CD8-positive, alpha-beta memory T cell (primary cell): ENCODE measurements around the gene SLC22A7. TPM values are rescaled to one million over a fixed set of nuclear protein-coding genes. Genes with fewer than 3 reads are reported as not detected.
"Not testable (repeated sequence)": the region's sequence is repeated elsewhere in the genome, so short reads cannot be mapped to it uniquely, and the experiment has no call there.

Experiments used
- CTCF ChIA-PET: fragments of 350-600 bp; sonication (Branson Sonifier 250); formaldehyde crosslinking; loops from one replicate; lab custom pipeline; 2021; ENCODE audit warnings: antibody characterized with exemption; lab: Charles Lee
- POLR2A ChIA-PET: fragments of 350-600 bp; sonication (Branson Sonifier 250); formaldehyde crosslinking; loops from one replicate; lab custom pipeline; 2021; ENCODE audit warnings: antibody characterized with exemption; lab: Charles Lee
- DNase-seq, 5 donors: peaks; one replicate each; pipeline versions ENCODE4 v3.0.0 to v3.0.0-alpha.2; 2020 to 2022; ENCODE audit warnings: mixed read lengths in 1 of 5
- H3K27ac ChIP-seq: one replicate; pipeline ENCODE4 v1.7.0; 2013; ENCODE audit warnings: low read depth, mild to moderate bottlenecking, low read length, moderate library complexity
- H3K27me3 ChIP-seq: 2 replicates; pipeline ENCODE4 v1.7.0; 2013; ENCODE audit warnings: low read length, mild to moderate bottlenecking; ENCODE audit not compliant: insufficient read depth, poor library complexity, severe bottlenecking
- H3K36me3 ChIP-seq: 2 replicates; pipeline ENCODE4 v1.7.0; 2013; ENCODE audit warnings: mild to moderate bottlenecking, low read length, moderate library complexity; ENCODE audit not compliant: insufficient read depth
- H3K4me1 ChIP-seq: 2 replicates; pipeline ENCODE4 v1.7.0; 2013; ENCODE audit warnings: mild to moderate bottlenecking, low read length, moderate library complexity; ENCODE audit not compliant: insufficient read depth
- H3K4me3 ChIP-seq: 2 replicates; pipeline ENCODE4 v1.7.0; 2013; ENCODE audit warnings: mild to moderate bottlenecking, low read length
- H3K9me3 ChIP-seq: 2 replicates; pipeline ENCODE4 v1.7.0; 2013; ENCODE audit warnings: mild to moderate bottlenecking, low read length
- H3K27ac Mint-ChIP-seq, 8 donors: one replicate each; pipeline ENCODE4 v1.8.0; 2020 to 2021; ENCODE audit warnings: mixed read lengths in 8 of 8, mild to moderate bottlenecking in 6 of 8, inconsistent platforms in 3 of 8, moderate library complexity in 3 of 8
- H3K27me3 Mint-ChIP-seq, 2 donors: one replicate each; pipeline ENCODE4 v1.8.0; 2020 to 2021; ENCODE audit warnings: mixed read lengths in 2 of 2, mild to moderate bottlenecking in 1 of 2, moderate library complexity in 1 of 2
- H3K36me3 Mint-ChIP-seq, 3 donors: one replicate each; pipeline ENCODE4 v1.8.0; 2020 to 2021; ENCODE audit warnings: mixed read lengths in 3 of 3, inconsistent platforms in 1 of 3, mild to moderate bottlenecking in 1 of 3
- H3K4me1 Mint-ChIP-seq, 3 donors: one replicate each; pipeline ENCODE4 v1.8.0; 2020 to 2021; ENCODE audit warnings: mixed read lengths in 3 of 3, inconsistent platforms in 1 of 3, mild to moderate bottlenecking in 1 of 3
- H3K4me3 Mint-ChIP-seq, 7 donors: one replicate each; pipeline ENCODE4 v1.8.0; 2020 to 2021; ENCODE audit warnings: mixed read lengths in 7 of 7, mild to moderate bottlenecking in 6 of 7, moderate library complexity in 4 of 7, inconsistent platforms in 2 of 7
- H3K9me3 Mint-ChIP-seq, 5 donors: one replicate each; pipeline ENCODE4 v1.8.0; 2020 to 2022; ENCODE audit warnings: mixed read lengths in 5 of 5, mild to moderate bottlenecking in 3 of 5, moderate library complexity in 2 of 5, inconsistent platforms in 1 of 5
- polyA plus RNA-seq: library from polyadenylated mRNA; unstranded; fragments of 300-500 nt; fragmentation: Illumina TruSeq; gene quantifications from one replicate; pipeline ENCODE4 v1.2.3, GENCODE V29; 2021
- total RNA-seq, 2 experiments: library from RNA; stranded (reverse); gene quantifications; one replicate each; pipeline ENCODE4 v1.2.3, GENCODE V29; 2021

Gene SLC22A7
- total and polyA plus RNA-seq, 3 experiments from 2014 or later, result not detected

- Mint-ChIP-seq H3K27me3 (no peaks in the 10 kb centered on the region), H3K9me3 (no peaks in the 10 kb centered on the region), H3K27ac (peak overlapping the region in 3 of 8 donors; percentile 1 to 76 (median 8)), H3K4me1 (peaks cover 10 to 14% (median 14%) of the 10 kb centered on the region in 3 donors), H3K4me3 (no peak overlapping the region), H3K36me3 (peaks cover 10 to 20% (median 14%) of the 10 kb centered on the region in 3 donors)
- H3K4me3 ChIP-seq, result no peak overlapping the region
- CTCF ChIA-PET, result no interaction called here
- POLR2A ChIA-PET, result no interaction called here
- no peaks in the 10 kb centered on the region for H3K9me3 ChIP-seq
- no peak for DNase-seq
- peaks cover 10% of the 10 kb centered on the region for H3K4me1 ChIP-seq
- H3K27ac ChIP-seq, result no peak overlapping the region
- no peaks in the 10 kb centered on the region for H3K36me3 ChIP-seq
- H3K27me3 ChIP-seq, result no peaks in the 10 kb centered on the region
Measured at GRCh38 chr6:43331891-43332290, 33.8 kb downstream of the SLC22A7 start.

GRCh38 chr6:43334466-43335095, 36.5 kb downstream of the SLC22A7 start:
- peaks cover 10% of the 10 kb centered on the region for H3K4me1 ChIP-seq
- peaks cover 19% of the 10 kb centered on the region for H3K36me3 ChIP-seq
- no peak overlapping the region for H3K27ac ChIP-seq
- POLR2A ChIA-PET, result no interaction called here
- Mint-ChIP-seq H3K4me3 (no peak overlapping the region), H3K27me3 (no peaks in the 10 kb centered on the region), H3K9me3 (no peaks in the 10 kb centered on the region), H3K27ac (peak overlapping the region in 2 of 8 donors; percentile 45 to 61), H3K36me3 (peaks cover 3 to 37% (median 15%) of the 10 kb centered on the region in 3 donors), H3K4me1 (peaks cover 10 to 14% (median 14%) of the 10 kb centered on the region in 3 donors)
- H3K4me3 ChIP-seq, result no peak overlapping the region
- DNase-seq, result peak in 1 of 5 donors; percentile 3
- CTCF ChIA-PET, result interaction anchor here (0.9 kb wide), 1 partner anchor 105 kb away, joined by 4 read pairs; the partner anchor contains the start of gene DNPH1
- no peaks in the 10 kb centered on the region for H3K27me3 ChIP-seq
- H3K9me3 ChIP-seq, result no peaks in the 10 kb centered on the region

GRCh38 chr6:43335469-43335868, 37.4 kb downstream of the SLC22A7 start:
- no peaks in the 10 kb centered on the region for H3K27me3 ChIP-seq
- DNase-seq, result no peak
- POLR2A ChIA-PET, result no interaction called here

GRCh38 chr6:43336382-43336781, 38.3 kb downstream of the SLC22A7 start:
- ChIA-PET POLR2A (no interaction called here), CTCF (no interaction called here)
- no peaks in the 10 kb centered on the region for H3K27me3 Mint-ChIP-seq
- Histone ChIP-seq H3K4me3 (no peak overlapping the region), H3K9me3 (no peaks in the 10 kb centered on the region), H3K27ac (no peak overlapping the region), H3K36me3 (peaks cover 35% of the 10 kb centered on the region), H3K27me3 (no peaks in the 10 kb centered on the region), H3K4me1 (peaks cover 5% of the 10 kb centered on the region)
- H3K4me1 Mint-ChIP-seq, result peaks cover 7 to 10% (median 9%) of the 10 kb centered on the region in 3 donors
- DNase-seq, result no peak
- peaks cover 0 to 53% (median 20%) of the 10 kb centered on the region in 3 donors for H3K36me3 Mint-ChIP-seq
- H3K9me3 Mint-ChIP-seq, result no peaks in the 10 kb centered on the region
- peak overlapping the region in 2 of 8 donors; percentile 4 to 9 for H3K27ac Mint-ChIP-seq
- no peak overlapping the region for H3K4me3 Mint-ChIP-seq

More at GRCh38 chr6:43335469-43335868, 37.4 kb downstream of the SLC22A7 start:
- peaks cover 3 to 46% (median 20%) of the 10 kb centered on the region in 3 donors for H3K36me3 Mint-ChIP-seq
- peak overlapping the region in 1 of 8 donors; percentile 16 for H3K27ac Mint-ChIP-seq
- no peak overlapping the region for H3K4me3 Mint-ChIP-seq
- H3K27ac ChIP-seq, result no peak overlapping the region
- no peaks in the 10 kb centered on the region for H3K9me3 ChIP-seq
- no peaks in the 10 kb centered on the region for H3K9me3 Mint-ChIP-seq
- H3K4me1 ChIP-seq, result peaks cover 10% of the 10 kb centered on the region
- peaks cover 10 to 14% (median 14%) of the 10 kb centered on the region in 3 donors for H3K4me1 Mint-ChIP-seq
- CTCF ChIA-PET, result no interaction called here
- peaks cover 28% of the 10 kb centered on the region for H3K36me3 ChIP-seq
- H3K4me3 ChIP-seq, result no peak overlapping the region
- no peaks in the 10 kb centered on the region for H3K27me3 Mint-ChIP-seq

- Mint-ChIP-seq H3K36me3 (peaks cover 8 to 70% (median 30%) of the 10 kb centered on the region in 3 donors), H3K4me3 (no peak overlapping the region), H3K27me3 (no peaks in the 10 kb centered on the region), H3K4me1 (no peaks in the 10 kb centered on the region), H3K9me3 (no peaks in the 10 kb centered on the region), H3K27ac (peak overlapping the region in 6 of 8 donors; percentile 20 to 91 (median 50))
- CTCF ChIA-PET, result interaction anchor here (1.1 kb wide), 1 partner anchor 24 kb away, joined by 4 read pairs; no protein-coding TSS in a partner anchor
- DNase-seq, result no peak
- peaks cover 50% of the 10 kb centered on the region for H3K36me3 ChIP-seq
- no peaks in the 10 kb centered on the region for H3K27me3 ChIP-seq
- H3K4me1 ChIP-seq, result no peaks in the 10 kb centered on the region
- no peak overlapping the region for H3K27ac ChIP-seq
- no peaks in the 10 kb centered on the region for H3K9me3 ChIP-seq
- POLR2A ChIA-PET, result no interaction called here
- H3K4me3 ChIP-seq, result no peak overlapping the region
Measured at GRCh38 chr6:43338243-43338642, 40.2 kb downstream of the SLC22A7 start.

- ChIA-PET CTCF (no interaction called here), POLR2A (no interaction called here)
- H3K36me3 ChIP-seq, result peaks cover 51% of the 10 kb centered on the region
- peak overlapping the region in 2 of 8 donors; percentile 53 to 87 for H3K27ac Mint-ChIP-seq
- H3K4me3 Mint-ChIP-seq, result no peak overlapping the region
- H3K4me1 Mint-ChIP-seq, result no peaks in the 10 kb centered on the region
- H3K4me3 ChIP-seq, result no peak overlapping the region
- no peak overlapping the region for H3K27ac ChIP-seq
- no peaks in the 10 kb centered on the region for H3K4me1 ChIP-seq
- H3K9me3 ChIP-seq, result no peaks in the 10 kb centered on the region
- no peaks in the 10 kb centered on the region for H3K9me3 Mint-ChIP-seq
- H3K27me3 Mint-ChIP-seq, result no peaks in the 10 kb centered on the region
- no peaks in the 10 kb centered on the region for H3K27me3 ChIP-seq
- no peak for DNase-seq
- H3K36me3 Mint-ChIP-seq, result peaks cover 9 to 76% (median 30%) of the 10 kb centered on the region in 3 donors
Measured at GRCh38 chr6:43339168-43339567, 41.1 kb downstream of the SLC22A7 start.

- H3K4me1 Mint-ChIP-seq, H3K27me3 Mint-ChIP-seq, H3K4me1 ChIP-seq, CTCF ChIA-PET, H3K4me3 ChIP-seq, H3K9me3 Mint-ChIP-seq, H3K27ac ChIP-seq, H3K4me3 Mint-ChIP-seq, H3K27me3 ChIP-seq, POLR2A ChIA-PET, H3K9me3 ChIP-seq, DNase-seq, H3K27ac Mint-ChIP-seq: not testable (repeated sequence)
- H3K36me3 ChIP-seq, result peaks cover 33% of the 10 kb centered on the region
- H3K36me3 Mint-ChIP-seq, result peaks cover 9 to 52% (median 21%) of the 10 kb centered on the region in 3 donors
Measured at GRCh38 chr6:43346243-43346642, 48.2 kb downstream of the SLC22A7 start.

GRCh38 chr6:43347021-43347420, 49.0 kb downstream of the SLC22A7 start:
- Histone ChIP-seq H3K9me3 (no peaks in the 10 kb centered on the region), H3K27me3 (no peaks in the 10 kb centered on the region), H3K4me3 (no peak overlapping the region), H3K36me3 (peaks cover 28% of the 10 kb centered on the region), H3K4me1 (no peaks in the 10 kb centered on the region), H3K27ac (no peak overlapping the region)
- Mint-ChIP-seq H3K27me3 (no peaks in the 10 kb centered on the region), H3K9me3 (no peaks in the 10 kb centered on the region), H3K4me1 (peaks cover 0 to 3% (median 3%) of the 10 kb centered on the region in 3 donors), H3K27ac (no peak overlapping the region), H3K4me3 (no peak overlapping the region), H3K36me3 (peaks cover 9 to 54% (median 23%) of the 10 kb centered on the region in 3 donors)
- DNase-seq, result no peak
- ChIA-PET POLR2A (no interaction called here), CTCF (no interaction called here)
